Upper lobe of left lung (tissue), 6 donors: Measurements from ENCODE around the gene EMC1. TPM values are rescaled to one million over a fixed set of nuclear protein-coding genes. Genes with fewer than 3 reads are reported as not detected.
"Not testable (repeated sequence)": the region's sequence is repeated elsewhere in the genome, so short reads cannot be mapped to it uniquely, and the experiment has no call there.

Source experiments
- ATAC-seq, 2 donors: fragments of 200-7000 bp; cut with Tn5 transposase; one replicate each; pipeline ENCODE4 v1.9.1; 2022; ENCODE audit warnings: mild to moderate bottlenecking in 2 of 2, moderate library complexity in 2 of 2; ENCODE audit not compliant: low FRiP score in 2 of 2
- DNase-seq, 2 donors: peaks; one replicate each; pipeline ENCODE4 v3.0.0-alpha.2; 2019 to 2020
- H3K27ac ChIP-seq, 4 donors: fragments of 200-600 bp; sonication (generic); one replicate each; pipeline ENCODE4 v1.5.1; 2016 to 2019
- H3K27me3 ChIP-seq, 4 donors: fragments of 200-600 bp; sonication (generic); one replicate each; pipeline ENCODE4 v1.5.1; 2017 to 2019
- H3K36me3 ChIP-seq, 4 donors: fragments of 200-600 bp; sonication (generic); one replicate each; pipeline ENCODE4 v1.5.1; 2016 to 2019
- H3K4me1 ChIP-seq, 4 donors: fragments of 200-600 bp; sonication (generic); one replicate each; pipeline ENCODE4 v1.5.1; 2018 to 2019
- H3K4me3 ChIP-seq, 4 donors: fragments of 200-600 bp; sonication (generic); one replicate each; pipeline ENCODE4 v1.5.1; 2017 to 2019; ENCODE audit warnings: mild to moderate bottlenecking in 2 of 4, moderate library complexity in 1 of 4
- H3K9me3 ChIP-seq, 4 donors: fragments of 200-600 bp; sonication (generic); one replicate each; pipeline ENCODE4 v1.5.1; 2018 to 2019
- CTCF ChIP-seq, 6 experiments: fragments of 450-650 bp in 4 of 6; fragments of 200-600 bp in 2 of 6; sonication (generic) in 2 of 6; IDR thresholded peaks; one replicate each; pipeline ENCODE4 v1.5.1; 2016 to 2019; ENCODE audit warnings: antibody characterized with exemption in 6 of 6
- EP300 ChIP-seq, 4 donors: sonication (generic); formaldehyde crosslinking; IDR thresholded peaks; one replicate each; pipeline ENCODE4 v1.5.1; 2017; ENCODE audit warnings: antibody characterized with exemption in 4 of 4, control low read depth in 2 of 4
- POLR2A ChIP-seq, 4 donors: fragments of 450-650 bp; IDR thresholded peaks; one replicate each; pipeline ENCODE4 v1.5.1; 2016 to 2017; ENCODE audit warnings: antibody characterized with exemption in 4 of 4, mild to moderate bottlenecking in 2 of 4
- POLR2AphosphoS5 ChIP-seq, 2 donors: sonication (generic); formaldehyde crosslinking; IDR thresholded peaks; one replicate each; pipeline ENCODE4 v1.5.1; 2017; ENCODE audit warnings: antibody characterized with exemption in 2 of 2
- WGBS, 2 donors: methylation state at CpG; one replicate each; pipeline ENCODE4 v1.1.5; 2017 to 2018; 5-methylcytosine and 5-hydroxymethylcytosine counted together
- total RNA-seq, 6 donors: library from RNA; depleted of rRNA in 4 of 6; stranded (reverse); fragments of >200 nt in 4 of 6; gene quantifications; one replicate each; pipeline versions ENCODE4 v1.1.0 to v1.2.1, GENCODE V29; 2016 to 2021
- donor health status: DM: no; HTN: no; CAD: no; lungs with moderate emphysema.
- donor health status: DM: no; HTN: yes; CAD: no; lungs with severe emphysema.

EMC1 gene
- 10 to 100 TPM; 31.7 to 65.0 (median 41.9) TPM for total RNA-seq

GRCh38 chr1:19251305-19252196, at the start of gene EMC1, which contains the start of gene MRTO4:
Gene EMC1 (minus strand): TSS chr1:19251524. CDS start chr1:19251509, 15 bp downstream.
Gene MRTO4 (plus strand): TSS chr1:19251805. CDS start chr1:19251836, 31 bp downstream.
- no peaks in the 10 kb centered on the region for H3K9me3 ChIP-seq
- H3K4me3 ChIP-seq: peak within 1 kb of the TSS; percentile 75 to 98 (median 83)
- peaks cover 0 to 16% (median 11%) of the 10 kb centered on the region in 4 donors for H3K36me3 ChIP-seq
- DNase-seq: peak; percentile 85 to 99
- TF ChIP-seq EP300 (IDR thresholded peaks at IDR 0.05) (no peak), POLR2A (IDR thresholded peaks at IDR 0.05) (peak in 3 of 4 donors; percentile 39 to 65 (median 53)), POLR2AphosphoS5 (IDR thresholded peaks at IDR 0.05) (peak; percentile 47 to 76), CTCF (IDR thresholded peaks at IDR 0.05) (peak in 3 of 6 experiments; percentile 16 to 45 (median 19))
- whole genome bisulfite sequencing, 2 donors: 1 to 2% methylated on average over 30 to 46 of the region's 81 CpGs
- no peaks in the 10 kb centered on the region for H3K27me3 ChIP-seq
- H3K27ac ChIP-seq: peak within 1 kb of the TSS; percentile 93 to 99 (median 96)
- peaks cover 25 to 43% (median 29%) of the 10 kb centered on the region in 4 donors for H3K4me1 ChIP-seq
- ATAC-seq: peak; percentile 95 to 98

- TF ChIP-seq POLR2A (IDR thresholded peaks at IDR 0.05) (no peak), EP300 (IDR thresholded peaks at IDR 0.05) (no peak), POLR2AphosphoS5 (IDR thresholded peaks at IDR 0.05) (no peak), CTCF (IDR thresholded peaks at IDR 0.05) (no peak)
- DNase-seq (no peak), ATAC-seq (no peak)
- Histone ChIP-seq H3K4me3 (no peak overlapping the region), H3K36me3 (peaks cover 6 to 35% (median 20%) of the 10 kb centered on the region in 4 donors), H3K4me1 (no peaks in the 10 kb centered on the region), H3K27me3 (no peaks in the 10 kb centered on the region), H3K9me3 (peaks cover 0 to 4% (median 3%) of the 10 kb centered on the region in 4 donors), H3K27ac (no peak overlapping the region)
- 90 to 100% methylated on average over 2 of the region's 2 CpGs for WGBS, 2 donors
Observed at GRCh38 chr1:19300211-19300610, 48.9 kb upstream of the EMC1 start.

GRCh38 chr1:19294638-19295037, 43.3 kb upstream of the EMC1 start:
- TF ChIP-seq POLR2AphosphoS5 (IDR thresholded peaks at IDR 0.05) (no peak), EP300 (IDR thresholded peaks at IDR 0.05) (no peak), CTCF (IDR thresholded peaks at IDR 0.05) (no peak), POLR2A (IDR thresholded peaks at IDR 0.05) (no peak)
- Histone ChIP-seq H3K9me3 (peaks cover 6 to 23% (median 19%) of the 10 kb centered on the region in 4 donors), H3K4me3 (no peak overlapping the region), H3K4me1 (no peaks in the 10 kb centered on the region), H3K27me3 (no peaks in the 10 kb centered on the region), H3K36me3 (no peaks in the 10 kb centered on the region), H3K27ac (no peak overlapping the region)
- DNase-seq (no peak), ATAC-seq (no peak)
- WGBS, 2 donors: 89 to 95% methylated on average over 2 of the region's 2 CpGs

- Histone ChIP-seq H3K36me3 (no peaks in the 10 kb centered on the region), H3K4me3 (peak overlapping the region in 3 of 4 donors; percentile 40 to 51 (median 46)), H3K27ac (no peak overlapping the region), H3K9me3 (peaks cover 0 to 10% (median 7%) of the 10 kb centered on the region in 4 donors), H3K4me1 (peaks cover 4 to 11% (median 6%) of the 10 kb centered on the region in 4 donors), H3K27me3 (no peaks in the 10 kb centered on the region)
- 36 to 37% methylated on average over 2 of the region's 2 CpGs for WGBS, 2 donors
- no peak for TF ChIP-seq POLR2AphosphoS5 (IDR thresholded peaks at IDR 0.05)
- no peak for TF ChIP-seq CTCF (IDR thresholded peaks at IDR 0.05)
- TF ChIP-seq EP300 (IDR thresholded peaks at IDR 0.05): no peak
- TF ChIP-seq POLR2A (IDR thresholded peaks at IDR 0.05): no peak
- ATAC-seq (no peak), DNase-seq (no peak)
Observed at GRCh38 chr1:19289244-19289643, 37.9 kb upstream of the EMC1 start.

- peak; percentile 78 to 91 for ATAC-seq
- peak; percentile 41 to 94 for DNase-seq
Observed at GRCh38 chr1:19288324-19289241, 37.3 kb upstream of the EMC1 start, which contains the start of gene AKR7A3. Gene AKR7A3 (minus strand): TSS chr1:19288770. CDS start chr1:19288709, 61 bp downstream.

More at GRCh38 chr1:19288324-19289241, 37.3 kb upstream of the EMC1 start, which contains the start of gene AKR7A3:
- peak within 1 kb of the TSS in 3 of 4 donors; percentile 40 to 51 (median 46) for H3K4me3 ChIP-seq
- H3K27me3 ChIP-seq, H3K36me3 ChIP-seq, H3K9me3 ChIP-seq, H3K27ac ChIP-seq: not testable (repeated sequence)
- peaks cover 4 to 11% (median 6%) of the 10 kb centered on the region in 4 donors for H3K4me1 ChIP-seq
- WGBS, 2 donors: 23 to 24% methylated on average over 9 to 41 of the region's 82 CpGs
